ENCODE measurements around the gene GOLGA6L10. TPM values are rescaled to one million over a fixed set of nuclear protein-coding genes. Genes with fewer than 3 reads are reported as not detected.
"Not testable (repeated sequence)": the region's sequence is repeated elsewhere in the genome, so short reads cannot be mapped to it uniquely, and the experiment has no call there.

The GOLGA6L10 gene
- total and polyA plus RNA-seq, 9 of the 15 experiments (the other 6 are each of a cell fraction or from before 2014, with no cell fraction given): 0.32 to 7.1 (median 2.0) TPM

GRCh38 chr15:82331576-82332304 is 17.5 kb downstream of the GOLGA6L10 start:
- H3K4me3 ChIP-seq; H3K4me2 ChIP-seq (ENCODE audit: insufficient read depth, low read length); ATAC-seq; H4K20me1 ChIP-seq (replicated peaks; ENCODE audit: control insufficient read depth, insufficient read depth, low read length); FAIRE-seq; H2AFZ ChIP-seq (ENCODE audit: low read depth, low read length); H3K9ac ChIP-seq (ENCODE audit: insufficient read depth in 1 of 2, low read depth in 2 of 2, low read length in 2 of 2); H3K4me1 ChIP-seq (replicated peaks in 1 of 2; ENCODE audit: control insufficient read depth in 2 of 2, insufficient read depth in 2 of 2, low read length in 2 of 2); intact Hi-C loops (cut with micrococcal nuclease); DNase-seq (ENCODE audit: extremely low read depth in 1 of 4, low spot score in 3 of 4); H3K9me1 ChIP-seq (ENCODE audit: control insufficient read depth, insufficient read depth, low read length); H3K9me3 ChIP-seq (replicated peaks; ENCODE audit: control insufficient read depth, insufficient read depth, low read depth, low read length); POLR2A ChIA-PET; H3K79me2 ChIP-seq (ENCODE audit: control insufficient read depth, insufficient read depth, low read length); H3K27me3 ChIP-seq (ENCODE audit: control insufficient read depth in 2 of 2, insufficient read depth in 2 of 2, low read length in 2 of 2); CTCF ChIA-PET (ENCODE audit: low intra/inter-chr PET ratio); H3K27ac ChIP-seq (ENCODE audit: extremely low read depth, low read depth, low read length); in situ Hi-C loops (cut with MboI); BruUV-seq (replicated peaks); H3K36me3 ChIP-seq (ENCODE audit: control insufficient read depth, insufficient read depth, low read length): not testable (repeated sequence)
- WGBS (ENCODE audit: insufficient coverage, low coverage, missing lambda C conversion rate): 43% methylated on average over 1 of the region's 3 CpGs

- FAIRE-seq; BruUV-seq (replicated peaks); H3K79me2 ChIP-seq (ENCODE audit: control insufficient read depth, insufficient read depth, low read length); H3K4me3 ChIP-seq; H2AFZ ChIP-seq (ENCODE audit: low read depth, low read length); H3K4me2 ChIP-seq (ENCODE audit: insufficient read depth, low read length); CTCF ChIA-PET (ENCODE audit: low intra/inter-chr PET ratio); H3K27ac ChIP-seq (ENCODE audit: extremely low read depth, low read depth, low read length); ATAC-seq; H4K20me1 ChIP-seq (replicated peaks; ENCODE audit: control insufficient read depth, insufficient read depth, low read length); H3K27me3 ChIP-seq (ENCODE audit: control insufficient read depth in 2 of 2, insufficient read depth in 2 of 2, low read length in 2 of 2); in situ Hi-C loops (cut with MboI); H3K36me3 ChIP-seq (ENCODE audit: control insufficient read depth, insufficient read depth, low read length); H3K9ac ChIP-seq (ENCODE audit: insufficient read depth in 1 of 2, low read depth in 2 of 2, low read length in 2 of 2); DNase-seq (ENCODE audit: extremely low read depth in 1 of 4, low spot score in 3 of 4); intact Hi-C loops (cut with micrococcal nuclease); H3K4me1 ChIP-seq (replicated peaks in 1 of 2; ENCODE audit: control insufficient read depth in 2 of 2, insufficient read depth in 2 of 2, low read length in 2 of 2); H3K9me1 ChIP-seq (ENCODE audit: control insufficient read depth, insufficient read depth, low read length); H3K9me3 ChIP-seq (replicated peaks; ENCODE audit: control insufficient read depth, insufficient read depth, low read depth, low read length); POLR2A ChIA-PET: not testable (repeated sequence)
- 0% methylated on average over 1 of the region's 11 CpGs for WGBS (ENCODE audit: insufficient coverage, low coverage, missing lambda C conversion rate)
Measured at GRCh38 chr15:82330921-82331320, 18.4 kb downstream of the GOLGA6L10 start.

Measured in K562 (cell line).